KMS-11 (cell line): ENCODE data around the gene CCDC7.

ENCODE experiments used
- H2AFZ ChIP-seq: fragments of 200-600 bp; sonication (generic); 2 replicates; pipeline ENCODE4 v1.6.1; 2016; ENCODE audit warnings: antibody characterized with exemption, mixed run types, low read depth
- H3K27ac ChIP-seq: fragments of 200-600 bp; sonication (generic); 2 replicates; pipeline ENCODE4 v1.6.1; 2016; ENCODE audit warnings: mild to moderate bottlenecking, mixed run types
- H3K27me3 ChIP-seq: fragments of 200-600 bp; sonication (generic); 2 replicates; pipeline ENCODE4 v1.6.1; 2017; ENCODE audit warnings: mild to moderate bottlenecking, low read depth, mixed run types, moderate library complexity; ENCODE audit not compliant: insufficient read depth
- H3K36me3 ChIP-seq: fragments of 200-600 bp; sonication (generic); 2 replicates; pipeline ENCODE4 v1.6.1; 2017; ENCODE audit warnings: mild to moderate bottlenecking, mixed run types; ENCODE audit not compliant: insufficient read depth
- H3K4me1 ChIP-seq: fragments of 200-600 bp; sonication (generic); 2 replicates; pipeline ENCODE4 v1.6.1; 2016; ENCODE audit warnings: mild to moderate bottlenecking, low read depth, mixed run types; ENCODE audit not compliant: poor library complexity, severe bottlenecking
- H3K4me2 ChIP-seq: fragments of 200-600 bp; sonication (generic); 2 replicates; pipeline ENCODE4 v1.7.0; 2016; ENCODE audit warnings: mild to moderate bottlenecking, mixed run types
- H3K4me3 ChIP-seq: fragments of 200-600 bp; sonication (generic); IDR thresholded peaks from 2 replicates; pipeline ENCODE4 v1.6.1; 2017; ENCODE audit warnings: low read depth, low read length, mixed read lengths; ENCODE audit not compliant: insufficient read depth
- H3K79me2 ChIP-seq: fragments of 200-600 bp; sonication (generic); 2 replicates; pipeline ENCODE4 v1.6.1; 2016; ENCODE audit warnings: low read depth, mixed run types; ENCODE audit not compliant: insufficient read depth
- H3K9ac ChIP-seq: fragments of 200-600 bp; sonication (generic); 2 replicates; pipeline ENCODE4 v1.6.1; 2016; ENCODE audit warnings: mild to moderate bottlenecking, mixed run types
- H4K20me1 ChIP-seq: fragments of 200-600 bp; sonication (generic); 2 replicates; pipeline ENCODE4 v1.6.1; 2016; ENCODE audit warnings: mild to moderate bottlenecking, mixed run types; ENCODE audit not compliant: insufficient read depth
- TF ChIP-seq, protein P1 (sequence below): fragments of 200-600 bp; sonication (generic); conservative IDR thresholded peaks from 2 replicates; pipeline ENCODE4 v1.6.1; 2017; ENCODE audit warnings: low read depth, mild to moderate bottlenecking, antibody characterized with exemption, low read length, moderate library complexity, mixed read lengths

CCDC7 gene

GRCh38 chr10:32511599-32511998 lies 65.7 kb downstream of the CCDC7 start:
- H3K36me3 ChIP-seq = no peaks in the 10 kb centered on the region; the same call in 1 of the 2 replicates
- H3K79me2 ChIP-seq = no peaks in the 10 kb centered on the region
- H3K27ac ChIP-seq = no peak overlapping the region
- no peak overlapping the region for H3K4me3 ChIP-seq
- no peak overlapping the region for H3K4me2 ChIP-seq
- H3K9ac ChIP-seq = no peak overlapping the region
- H2AFZ ChIP-seq = no peak overlapping the region
- H3K27me3 ChIP-seq = no peaks in the 10 kb centered on the region
- no peaks in the 10 kb centered on the region for H3K4me1 ChIP-seq
- TF ChIP-seq, protein P1, sequence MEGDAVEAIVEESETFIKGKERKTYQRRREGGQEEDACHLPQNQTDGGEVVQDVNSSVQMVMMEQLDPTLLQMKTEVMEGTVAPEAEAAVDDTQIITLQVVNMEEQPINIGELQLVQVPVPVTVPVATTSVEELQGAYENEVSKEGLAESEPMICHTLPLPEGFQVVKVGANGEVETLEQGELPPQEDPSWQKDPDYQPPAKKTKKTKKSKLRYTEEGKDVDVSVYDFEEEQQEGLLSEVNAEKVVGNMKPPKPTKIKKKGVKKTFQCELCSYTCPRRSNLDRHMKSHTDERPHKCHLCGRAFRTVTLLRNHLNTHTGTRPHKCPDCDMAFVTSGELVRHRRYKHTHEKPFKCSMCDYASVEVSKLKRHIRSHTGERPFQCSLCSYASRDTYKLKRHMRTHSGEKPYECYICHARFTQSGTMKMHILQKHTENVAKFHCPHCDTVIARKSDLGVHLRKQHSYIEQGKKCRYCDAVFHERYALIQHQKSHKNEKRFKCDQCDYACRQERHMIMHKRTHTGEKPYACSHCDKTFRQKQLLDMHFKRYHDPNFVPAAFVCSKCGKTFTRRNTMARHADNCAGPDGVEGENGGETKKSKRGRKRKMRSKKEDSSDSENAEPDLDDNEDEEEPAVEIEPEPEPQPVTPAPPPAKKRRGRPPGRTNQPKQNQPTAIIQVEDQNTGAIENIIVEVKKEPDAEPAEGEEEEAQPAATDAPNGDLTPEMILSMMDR = no peak
- no peaks in the 10 kb centered on the region for H4K20me1 ChIP-seq

DNA sequence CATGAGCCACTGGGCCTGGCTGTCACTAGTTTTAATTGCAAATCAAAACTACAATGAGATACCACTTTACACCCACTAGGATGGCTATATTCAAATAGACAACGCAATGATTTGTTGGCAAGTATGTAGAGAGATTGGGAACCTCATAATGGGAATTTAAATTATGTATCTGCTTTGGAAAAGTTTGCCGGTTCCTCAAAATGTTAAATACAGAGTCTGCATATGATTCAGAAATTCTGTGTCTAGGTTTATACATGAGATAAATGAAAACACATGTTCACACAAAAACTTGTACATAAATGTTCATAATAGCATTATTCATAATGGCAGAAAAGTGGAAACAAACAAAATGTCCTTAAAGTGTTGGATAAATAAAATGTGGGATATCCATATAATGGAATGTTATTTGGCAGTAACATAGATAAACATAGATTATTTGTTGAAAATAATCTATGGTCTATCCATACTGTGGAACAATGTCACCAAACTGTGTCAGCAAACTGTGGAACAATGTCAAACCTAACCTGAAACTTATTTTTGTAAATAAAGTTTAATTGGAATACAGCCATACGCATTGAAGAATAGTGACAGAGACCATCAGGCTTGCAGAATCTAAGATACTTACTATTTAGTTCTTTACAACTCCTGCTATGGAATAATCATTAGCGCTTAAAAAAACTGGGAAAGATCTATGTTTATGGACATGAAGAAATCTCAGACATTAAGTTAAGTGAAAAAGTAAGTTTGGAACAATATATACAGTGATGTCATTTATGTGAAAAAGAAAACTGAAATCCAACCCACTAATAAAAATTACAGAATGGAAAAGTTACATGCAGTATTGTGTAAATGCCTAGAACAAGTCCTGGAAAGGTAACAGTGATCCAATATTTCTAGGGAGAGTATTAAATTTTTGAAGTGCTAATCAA lies 70.9 kb downstream of the CCDC7 start:
- H3K79me2 ChIP-seq = no peaks in the 10 kb centered on the region
- H2AFZ ChIP-seq = no peak overlapping the region
- H3K4me2 ChIP-seq = no peak overlapping the region
- H3K36me3 ChIP-seq = no peaks in the 10 kb centered on the region; the same call in 1 of the 2 replicates
- H3K9ac ChIP-seq = no peak overlapping the region
- TF ChIP-seq, protein P1 = no peak
- H3K4me3 ChIP-seq = no peak overlapping the region
- H3K27me3 ChIP-seq = no peaks in the 10 kb centered on the region
- H4K20me1 ChIP-seq = no peaks in the 10 kb centered on the region
- no peak overlapping the region for H3K27ac ChIP-seq
- no peaks in the 10 kb centered on the region for H3K4me1 ChIP-seq

DNA sequence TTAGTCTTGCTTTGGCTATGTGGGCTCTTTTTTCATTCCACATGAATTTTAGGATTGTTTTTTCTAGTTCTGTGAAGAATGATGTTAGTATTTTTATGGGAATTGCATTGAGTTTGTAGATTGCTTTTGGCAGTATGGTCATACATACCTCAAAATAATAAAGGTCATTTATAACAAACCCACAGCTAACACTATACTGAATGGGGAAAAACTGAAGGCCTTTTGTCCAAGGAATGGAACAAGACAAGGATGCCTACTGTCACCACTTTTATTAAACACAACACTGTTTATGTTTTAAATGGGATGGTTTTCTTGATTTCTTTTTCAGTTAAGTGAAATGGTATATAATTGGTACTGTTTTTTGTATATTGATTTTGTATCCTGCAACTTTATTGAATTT lies 84.3 kb downstream of the CCDC7 start:
- no peaks in the 10 kb centered on the region for H3K27me3 ChIP-seq
- TF ChIP-seq, protein P1 = no peak
- no peaks in the 10 kb centered on the region for H4K20me1 ChIP-seq
- H3K27ac ChIP-seq = no peak overlapping the region
- H3K4me1 ChIP-seq = no peaks in the 10 kb centered on the region
- H3K79me2 ChIP-seq = no peaks in the 10 kb centered on the region
- no peaks in the 10 kb centered on the region for H3K36me3 ChIP-seq
- H3K4me3 ChIP-seq = no peak overlapping the region
- no peak overlapping the region for H3K4me2 ChIP-seq
- no peak overlapping the region for H3K9ac ChIP-seq
- no peak overlapping the region for H2AFZ ChIP-seq

DNA sequence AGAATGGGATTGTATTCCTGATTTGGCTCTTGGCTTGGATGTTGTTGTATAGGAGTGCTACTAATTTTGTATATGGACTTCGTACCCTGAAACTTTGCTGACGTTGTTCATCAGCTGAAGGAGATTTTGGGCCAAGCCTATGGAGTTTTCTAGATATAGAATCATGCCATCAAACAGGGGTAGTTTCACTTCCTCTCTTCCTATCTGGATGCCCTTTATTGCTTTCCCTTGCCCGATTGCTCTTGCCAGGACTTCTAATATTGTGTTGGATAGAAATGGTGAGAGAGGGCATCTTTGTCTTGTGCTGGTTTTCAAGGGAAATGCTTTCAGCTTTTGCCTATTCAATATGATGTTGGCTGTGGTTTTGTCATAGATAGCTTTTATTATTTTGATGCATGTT lies 92.3 kb downstream of the CCDC7 start:
- H3K4me2 ChIP-seq = no peak overlapping the region
- H3K4me1 ChIP-seq = no peaks in the 10 kb centered on the region
- H4K20me1 ChIP-seq = no peaks in the 10 kb centered on the region
- H2AFZ ChIP-seq = no peak overlapping the region
- H3K27me3 ChIP-seq = no peaks in the 10 kb centered on the region
- TF ChIP-seq, protein P1 = no peak
- H3K4me3 ChIP-seq = no peak overlapping the region
- H3K9ac ChIP-seq = no peak overlapping the region
- no peak overlapping the region for H3K27ac ChIP-seq
- no peaks in the 10 kb centered on the region for H3K36me3 ChIP-seq
- no peaks in the 10 kb centered on the region for H3K79me2 ChIP-seq
